Measurements from ENCODE around the gene CPED1.

DNA sequence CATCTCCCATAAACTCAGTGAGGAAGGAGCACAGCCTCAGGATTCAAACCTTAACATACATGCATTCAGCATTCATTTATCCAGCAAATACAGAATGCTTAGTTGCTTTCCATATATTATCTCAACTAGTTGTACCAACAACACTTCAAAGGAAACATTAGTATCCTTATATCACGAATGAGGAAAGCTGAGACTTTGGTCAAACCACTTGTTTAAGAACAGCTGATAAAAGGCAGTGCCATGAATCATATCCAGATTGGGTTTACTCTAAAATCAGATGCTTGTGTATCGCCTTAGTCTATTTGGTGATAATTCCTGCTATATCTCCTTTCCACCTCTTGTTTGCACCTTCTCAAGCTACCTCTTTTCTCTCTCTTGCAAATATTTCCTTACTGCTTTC is 1.9 kb upstream of the CPED1 start:
- TF ChIP-seq POLR2AphosphoS5 (IDR thresholded peaks at IDR 0.05) (no peak), RAD21 (conservative IDR thresholded peaks at IDR 0.05) (no peak)
